ENCODE results near the gene GIT1. TPM values are rescaled to one million over a fixed set of nuclear protein-coding genes. Genes with fewer than 3 reads are reported as not detected.
A peak's percentile ranks its signal among the peaks of the same experiment; 100 is the strongest.

GIT1 gene
- polyA plus RNA-seq, 1 experiment = 32.0 TPM

DNA sequence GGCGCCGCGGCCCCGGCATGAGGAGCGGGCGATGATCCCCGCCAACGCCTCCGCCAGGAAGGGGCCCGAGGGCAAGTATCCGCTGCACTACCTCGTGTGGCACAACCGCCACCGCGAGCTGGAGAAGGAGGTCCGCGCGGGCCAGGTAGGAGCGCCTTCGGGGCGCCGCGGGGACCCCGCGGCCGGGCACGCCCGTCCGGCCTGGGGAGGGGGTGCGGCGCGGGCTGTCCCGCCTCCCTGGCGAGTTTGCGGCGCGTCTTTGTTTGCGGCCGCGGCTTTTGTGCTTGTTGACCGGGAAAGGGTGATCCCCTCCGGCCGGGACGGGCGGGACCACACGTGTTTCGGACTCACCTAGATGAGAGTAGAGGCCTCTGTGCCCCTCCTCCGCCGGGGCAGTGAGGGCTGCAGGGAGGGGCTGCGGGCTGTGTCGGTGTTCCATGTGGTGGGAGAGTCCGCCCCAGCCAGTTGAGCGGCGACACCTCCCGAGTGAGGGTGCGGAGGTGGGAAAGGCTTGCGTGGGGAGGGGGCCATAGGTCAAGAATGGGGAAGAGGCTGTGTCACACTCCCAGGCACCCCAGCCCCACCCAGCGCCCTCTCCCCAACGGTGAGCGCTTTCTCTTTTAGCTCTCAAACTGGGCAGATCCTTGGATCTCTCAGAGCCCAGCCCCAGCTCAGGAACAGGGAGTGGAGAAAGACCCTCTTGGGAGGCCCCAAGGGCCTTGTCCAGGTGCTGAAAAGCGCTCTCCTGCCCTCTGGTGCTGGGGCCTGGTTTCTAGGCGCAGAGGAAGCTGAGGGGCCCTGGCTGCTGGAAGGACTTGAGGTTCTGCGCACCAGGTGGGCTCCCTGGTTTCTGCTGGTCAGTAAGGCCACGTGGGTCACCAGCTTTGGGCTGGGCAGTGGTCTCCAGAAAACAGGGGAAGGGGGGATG, 4.4 kb upstream of the GIT1 start:
- TF ChIP-seq, protein P1, sequence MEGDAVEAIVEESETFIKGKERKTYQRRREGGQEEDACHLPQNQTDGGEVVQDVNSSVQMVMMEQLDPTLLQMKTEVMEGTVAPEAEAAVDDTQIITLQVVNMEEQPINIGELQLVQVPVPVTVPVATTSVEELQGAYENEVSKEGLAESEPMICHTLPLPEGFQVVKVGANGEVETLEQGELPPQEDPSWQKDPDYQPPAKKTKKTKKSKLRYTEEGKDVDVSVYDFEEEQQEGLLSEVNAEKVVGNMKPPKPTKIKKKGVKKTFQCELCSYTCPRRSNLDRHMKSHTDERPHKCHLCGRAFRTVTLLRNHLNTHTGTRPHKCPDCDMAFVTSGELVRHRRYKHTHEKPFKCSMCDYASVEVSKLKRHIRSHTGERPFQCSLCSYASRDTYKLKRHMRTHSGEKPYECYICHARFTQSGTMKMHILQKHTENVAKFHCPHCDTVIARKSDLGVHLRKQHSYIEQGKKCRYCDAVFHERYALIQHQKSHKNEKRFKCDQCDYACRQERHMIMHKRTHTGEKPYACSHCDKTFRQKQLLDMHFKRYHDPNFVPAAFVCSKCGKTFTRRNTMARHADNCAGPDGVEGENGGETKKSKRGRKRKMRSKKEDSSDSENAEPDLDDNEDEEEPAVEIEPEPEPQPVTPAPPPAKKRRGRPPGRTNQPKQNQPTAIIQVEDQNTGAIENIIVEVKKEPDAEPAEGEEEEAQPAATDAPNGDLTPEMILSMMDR (IDR thresholded peaks at IDR 0.05; ENCODE audit: insufficient read depth, low read depth, low read length) = peak; percentile 10; the same call in 1 of the 2 replicates
- Histone ChIP-seq H3K4me3 (ENCODE audit: low read depth, low read length) (peak overlapping the region; percentile 59), H3K27me3 (ENCODE audit: control insufficient read depth, insufficient read depth, low read length) (no peaks in the 10 kb centered on the region), H3K36me3 (ENCODE audit: control insufficient read depth, insufficient read depth, low read length) (no peaks in the 10 kb centered on the region)
- ChIA-PET POLR2A (no interaction called here), CTCF (interaction anchor here (0.5 to 4.7 kb wide), 6 partner anchors 12 to 427 kb away, joined by 3 to 61 read pairs (median 12); no protein-coding TSS in a partner anchor)
- DNase-seq (ENCODE audit: low read depth) = no peak

DNA sequence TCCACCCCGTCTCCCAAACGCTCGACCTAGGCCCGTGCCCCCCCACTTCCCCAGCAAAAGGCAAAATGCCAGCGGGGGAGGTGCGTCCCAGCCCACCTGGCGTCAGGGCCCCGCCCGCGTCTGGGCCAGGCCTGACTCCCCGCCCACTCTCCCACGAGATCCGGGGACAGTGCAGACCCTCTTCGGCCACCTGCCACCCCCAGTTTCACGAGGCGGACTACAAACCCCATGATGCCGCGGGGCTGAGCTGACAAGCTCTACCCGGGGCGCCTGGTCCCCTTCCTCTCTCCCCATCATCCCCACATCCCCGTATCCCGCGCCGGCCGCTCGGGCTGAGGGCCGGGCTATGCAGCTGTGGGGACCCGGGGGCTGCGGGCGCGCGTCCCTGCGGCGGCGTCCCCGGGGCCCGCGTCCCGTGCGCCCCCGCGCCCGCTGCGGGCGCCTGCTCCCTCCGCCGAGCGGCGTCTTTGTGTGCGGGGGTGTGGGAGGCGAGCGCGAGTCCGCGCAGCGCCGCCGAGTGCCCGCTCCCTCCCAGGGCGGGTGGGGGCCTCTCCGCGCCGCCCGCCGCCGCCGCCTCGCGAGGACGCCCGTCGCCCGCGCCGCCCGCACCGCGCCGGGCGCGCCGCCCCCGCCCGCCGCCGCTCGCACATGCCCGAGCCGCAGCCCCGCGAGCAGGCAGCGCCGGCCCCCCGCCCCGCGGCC, 3.6 kb upstream of the GIT1 start, which contains the start of gene ANKRD13B:
Gene ANKRD13B, plus strand, starts transcription at position 283 of the 702 bp plus-strand sequence. CDS start 490 bp downstream, outside the sequence.
- ChIA-PET POLR2A (no interaction called here), CTCF (interaction anchor here (1.1 to 4.7 kb wide), 11 partner anchors 12 to 413 kb away, joined by 3 to 61 read pairs (median 5); no protein-coding TSS in a partner anchor)
- Histone ChIP-seq H3K4me3 (ENCODE audit: low read depth, low read length) (peak within 1 kb of the TSS; percentile 59), H3K27me3 (ENCODE audit: control insufficient read depth, insufficient read depth, low read length) (no peaks in the 10 kb centered on the region), H3K36me3 (ENCODE audit: control insufficient read depth, insufficient read depth, low read length) (no peaks in the 10 kb centered on the region)
- TF ChIP-seq, protein P1 (IDR thresholded peaks at IDR 0.05; ENCODE audit: insufficient read depth, low read depth, low read length) = no peak
- no peak for DNase-seq (ENCODE audit: low read depth)

DNA sequence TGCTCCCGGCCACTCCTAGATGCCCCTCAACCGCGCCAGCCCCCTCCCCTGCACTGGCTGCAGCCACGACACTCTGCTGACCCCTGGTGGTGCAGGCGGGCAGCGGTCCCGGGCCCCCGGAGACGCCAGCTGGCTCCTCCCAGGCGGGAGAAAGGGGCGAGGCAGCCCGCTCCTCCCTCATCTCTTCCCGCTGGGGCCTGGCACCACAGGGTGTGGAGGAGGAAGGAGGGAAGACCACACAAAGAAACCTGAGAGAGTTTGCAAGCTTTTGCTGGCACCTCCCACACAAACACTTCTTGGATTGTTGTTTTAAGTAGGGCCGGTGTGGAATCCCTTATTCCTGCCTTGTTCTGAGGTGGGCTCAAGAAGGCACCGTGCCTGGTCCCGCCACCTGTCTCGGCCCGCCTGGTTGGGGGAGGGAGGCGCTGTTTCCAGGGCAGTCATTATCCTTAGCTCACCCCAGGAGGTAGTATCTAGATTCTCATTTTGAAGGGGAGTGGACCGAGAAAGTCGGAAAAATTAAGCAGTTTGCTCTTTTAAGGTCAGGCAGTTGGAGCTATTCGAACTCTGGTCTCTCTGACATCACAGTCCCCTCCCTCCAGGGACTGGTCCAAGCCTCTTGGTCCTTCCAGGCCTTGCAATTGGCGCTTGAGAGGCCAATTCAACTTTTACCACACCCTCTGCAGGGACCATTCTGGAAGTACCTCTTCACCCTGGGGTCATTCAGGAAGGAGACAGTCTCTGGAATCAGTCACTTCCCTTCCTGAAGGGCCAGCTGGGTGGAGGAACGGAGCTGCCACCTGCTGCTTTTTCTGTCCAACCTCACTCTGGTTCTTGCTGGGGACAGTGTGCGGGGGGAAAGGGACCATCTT, 2.5 kb upstream of the GIT1 start:
- Histone ChIP-seq H3K4me3 (ENCODE audit: low read depth, low read length) (no peak overlapping the region), H3K27me3 (ENCODE audit: control insufficient read depth, insufficient read depth, low read length) (no peaks in the 10 kb centered on the region), H3K36me3 (ENCODE audit: control insufficient read depth, insufficient read depth, low read length) (peaks cover 1% of the 10 kb centered on the region; the same call in 1 of the 2 replicates)
- CTCF ChIA-PET = interaction anchor here (0.6 to 4.7 kb wide), 25 partner anchors 11 to 468 kb away, joined by 3 to 61 read pairs (median 4); partner anchors contain the start of genes ABHD15 and TP53I13
- POLR2A ChIA-PET = no interaction called here
- no peak for DNase-seq (ENCODE audit: low read depth)
- TF ChIP-seq, protein P1 (IDR thresholded peaks at IDR 0.05; ENCODE audit: insufficient read depth, low read depth, low read length) = peak; percentile 99

DNA sequence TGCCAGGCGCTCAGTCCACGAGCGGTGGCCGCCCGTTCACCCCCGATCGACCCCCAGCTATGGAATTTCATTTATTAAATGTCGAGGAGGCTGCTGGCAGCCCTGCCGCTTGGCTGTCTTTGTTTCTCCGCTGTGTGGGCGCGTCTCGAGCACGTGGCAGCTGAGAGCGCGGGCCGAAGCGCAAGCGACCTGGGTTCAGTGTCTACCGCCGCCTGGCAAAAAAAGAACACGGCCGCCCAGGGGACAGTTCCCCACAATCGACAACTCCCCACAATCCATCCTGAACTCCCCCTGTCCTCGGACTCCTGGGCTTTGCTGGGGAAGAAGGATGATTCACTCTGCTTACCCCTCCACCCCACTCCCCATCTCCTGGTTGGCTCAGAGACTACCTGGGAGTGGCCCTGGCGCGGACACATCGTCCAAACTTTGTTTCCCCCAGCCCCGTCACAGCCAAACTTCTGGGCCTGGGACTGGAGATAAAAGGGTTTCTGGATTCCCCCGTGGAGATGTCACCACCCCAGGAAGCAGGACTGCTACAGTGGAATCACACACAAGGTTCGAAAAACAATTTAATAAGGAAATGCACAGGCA, 1.8 kb upstream of the GIT1 start:
- no peak for DNase-seq (ENCODE audit: low read depth)
- CTCF ChIA-PET = interaction anchor here (0.6 to 4.7 kb wide), 23 partner anchors 9 to 467 kb away, joined by 3 to 61 read pairs (median 4); partner anchors contain the start of genes ABHD15 and TP53I13
- POLR2A ChIA-PET = interaction anchor here (0.7 kb wide), 1 partner anchor 217 kb away, joined by 5 read pairs; no protein-coding TSS in a partner anchor
- TF ChIP-seq, protein P1 (IDR thresholded peaks at IDR 0.05; ENCODE audit: insufficient read depth, low read depth, low read length) = no peak
- Histone ChIP-seq H3K4me3 (ENCODE audit: low read depth, low read length) (0 out of 2 replicates have a peak overlapping the region, but pooled peaks have one; percentile 10), H3K27me3 (ENCODE audit: control insufficient read depth, insufficient read depth, low read length) (no peaks in the 10 kb centered on the region), H3K36me3 (ENCODE audit: control insufficient read depth, insufficient read depth, low read length) (peaks cover 3% of the 10 kb centered on the region)
